SKM-1 treated with dmso at 0.1 percent for 144 hours (cell line): ENCODE data around the gene ASIC4.

Experiments used
- DNase-seq: peaks from one replicate; lab custom pipeline; 2025; ENCODE audit not compliant: unreplicated experiment; lab: John Stamatoyannopoulos, UW

The ASIC4 gene

GRCh38 chr2:219565130-219566080, 51.1 kb downstream of the ASIC4 start:
- DNase-seq: no peak

DNA sequence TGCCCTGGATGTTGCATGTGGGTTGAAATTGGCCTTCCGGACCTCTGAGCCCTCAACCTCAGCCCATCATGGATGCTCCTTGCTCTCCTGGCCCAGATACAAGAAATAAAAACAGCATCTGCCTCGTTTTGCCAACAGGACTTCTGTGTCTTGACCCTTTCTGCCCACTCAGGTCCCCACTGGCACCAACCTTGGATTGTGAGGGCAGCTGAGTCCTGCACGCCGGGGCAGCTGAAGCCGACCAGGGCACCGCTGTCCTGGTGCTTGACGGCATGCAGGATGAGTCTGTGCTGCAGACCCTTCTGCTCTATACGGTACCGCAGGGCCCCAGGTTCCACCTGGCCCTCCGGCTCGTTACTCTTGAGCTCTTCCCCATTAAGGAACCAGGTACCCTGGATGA, 52.4 kb downstream of the ASIC4 start:
- DNase-seq: no peak

- DNase-seq: no peak
These were observed 52.8 kb downstream of the ASIC4 start for GRCh38 chr2:219567131-219567530.

- no peak for DNase-seq
These were observed 53.6 kb downstream of the ASIC4 start for GRCh38 chr2:219567791-219568361.

DNA sequence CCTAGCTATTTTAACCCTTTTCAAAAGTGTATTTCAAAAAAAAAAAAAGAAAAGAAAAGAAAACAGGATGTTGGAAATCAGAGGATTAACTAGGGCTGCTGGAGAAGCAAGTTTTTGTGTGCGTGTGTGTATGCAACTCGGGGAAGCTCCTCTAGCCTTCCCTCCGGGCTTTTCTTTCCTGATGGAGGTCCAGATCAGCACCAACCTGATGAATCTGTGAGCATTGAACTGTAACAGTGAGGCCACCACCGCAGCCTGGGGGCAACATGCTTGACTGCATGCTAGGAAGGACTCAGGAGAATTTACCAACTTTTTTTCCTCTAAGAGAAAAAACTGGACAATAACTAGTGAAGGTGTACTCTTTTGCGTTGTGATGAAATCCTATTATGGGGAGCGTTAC, 54.8 kb downstream of the ASIC4 start:
- DNase-seq: no peak

GRCh38 chr2:219569635-219570034, 55.4 kb downstream of the ASIC4 start:
- no peak for DNase-seq

- no peak for DNase-seq
These were observed 56.1 kb downstream of the ASIC4 start for GRCh38 chr2:219570194-219570923.

DNA sequence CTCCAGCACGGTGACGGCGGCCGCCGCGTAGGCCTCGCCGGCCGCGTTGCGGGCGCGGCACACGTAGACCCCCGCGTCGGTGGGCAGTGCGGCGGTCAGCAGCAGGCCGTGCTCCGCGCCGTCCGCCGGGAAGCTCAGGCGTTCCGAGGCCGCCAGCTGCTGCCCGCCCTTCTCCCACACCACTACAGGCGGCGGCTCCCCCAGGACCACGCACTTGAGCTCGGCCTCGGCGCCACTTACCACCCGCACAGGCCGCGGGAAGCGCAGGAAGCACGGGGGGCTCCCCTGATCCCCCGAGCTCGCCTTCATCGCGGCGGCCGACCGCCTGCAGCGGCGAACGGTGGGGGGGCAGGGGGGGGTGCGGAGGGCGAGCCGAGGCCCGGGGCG, 56.6 kb downstream of the ASIC4 start:
- no peak for DNase-seq

GRCh38 chr2:219571311-219572236, 57.3 kb downstream of the ASIC4 start, which contains the start of gene OBSL1:
Gene OBSL1 (minus strand): TSS chr2:219571539. CDS start chr2:219571232, 307 bp downstream.
- DNase-seq: peak; percentile 70

GRCh38 chr2:219572237-219573001, 58.1 kb downstream of the ASIC4 start, which contains the start of gene INHA:
Gene INHA (plus strand): TSS chr2:219572310. CDS start chr2:219572375, 65 bp downstream.
- DNase-seq: no peak

DNA sequence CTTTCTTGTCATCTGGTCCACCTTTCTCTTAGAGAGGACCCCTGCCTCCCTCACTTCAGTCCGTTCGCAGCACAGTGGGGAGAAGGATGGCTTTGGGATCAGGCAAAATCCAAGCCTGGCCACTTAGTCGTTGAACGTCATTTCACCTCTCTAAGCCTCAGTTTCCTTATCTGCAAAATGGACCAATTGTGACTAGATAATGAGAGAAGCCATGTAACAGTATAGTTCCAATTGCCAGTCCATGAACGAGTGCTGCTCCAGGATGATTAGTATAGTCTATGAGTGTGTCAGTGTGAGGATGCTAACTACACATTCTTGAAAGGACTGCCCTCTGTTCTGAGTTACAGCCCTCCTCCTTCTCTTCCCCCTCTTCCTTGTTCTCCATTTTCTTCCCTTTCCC, 58.9 kb downstream of the ASIC4 start:
- peak; percentile 100 for DNase-seq

DNA sequence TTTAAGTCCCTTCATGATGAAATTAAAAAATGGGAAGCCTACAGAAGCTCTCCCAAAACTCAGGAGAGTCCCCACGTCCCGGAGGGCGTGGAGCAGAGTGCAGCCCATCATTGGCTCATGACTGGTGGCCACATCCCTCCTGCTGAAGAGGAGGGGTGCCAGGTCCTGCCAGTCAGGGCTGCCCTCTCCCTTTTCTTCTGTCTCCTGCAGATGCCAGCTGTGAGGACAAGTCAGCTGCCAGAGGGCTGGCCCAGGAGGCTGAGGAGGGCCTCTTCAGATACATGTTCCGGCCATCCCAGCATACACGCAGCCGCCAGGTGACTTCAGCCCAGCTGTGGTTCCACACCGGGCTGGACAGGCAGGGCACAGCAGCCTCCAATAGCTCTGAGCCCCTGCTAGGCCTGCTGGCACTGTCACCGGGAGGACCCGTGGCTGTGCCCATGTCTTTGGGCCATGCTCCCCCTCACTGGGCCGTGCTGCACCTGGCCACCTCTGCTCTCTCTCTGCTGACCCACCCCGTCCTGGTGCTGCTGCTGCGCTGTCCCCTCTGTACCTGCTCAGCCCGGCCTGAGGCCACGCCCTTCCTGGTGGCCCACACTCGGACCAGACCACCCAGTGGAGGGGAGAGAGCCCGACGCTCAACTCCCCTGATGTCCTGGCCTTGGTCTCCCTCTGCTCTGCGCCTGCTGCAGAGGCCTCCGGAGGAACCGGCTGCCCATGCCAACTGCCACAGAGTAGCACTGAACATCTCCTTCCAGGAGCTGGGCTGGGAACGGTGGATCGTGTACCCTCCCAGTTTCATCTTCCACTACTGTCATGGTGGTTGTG, 60.4 kb downstream of the ASIC4 start:
- DNase-seq: no peak

- DNase-seq: no peak
These were observed 61.6 kb downstream of the ASIC4 start for GRCh38 chr2:219575566-219576504.

DNA sequence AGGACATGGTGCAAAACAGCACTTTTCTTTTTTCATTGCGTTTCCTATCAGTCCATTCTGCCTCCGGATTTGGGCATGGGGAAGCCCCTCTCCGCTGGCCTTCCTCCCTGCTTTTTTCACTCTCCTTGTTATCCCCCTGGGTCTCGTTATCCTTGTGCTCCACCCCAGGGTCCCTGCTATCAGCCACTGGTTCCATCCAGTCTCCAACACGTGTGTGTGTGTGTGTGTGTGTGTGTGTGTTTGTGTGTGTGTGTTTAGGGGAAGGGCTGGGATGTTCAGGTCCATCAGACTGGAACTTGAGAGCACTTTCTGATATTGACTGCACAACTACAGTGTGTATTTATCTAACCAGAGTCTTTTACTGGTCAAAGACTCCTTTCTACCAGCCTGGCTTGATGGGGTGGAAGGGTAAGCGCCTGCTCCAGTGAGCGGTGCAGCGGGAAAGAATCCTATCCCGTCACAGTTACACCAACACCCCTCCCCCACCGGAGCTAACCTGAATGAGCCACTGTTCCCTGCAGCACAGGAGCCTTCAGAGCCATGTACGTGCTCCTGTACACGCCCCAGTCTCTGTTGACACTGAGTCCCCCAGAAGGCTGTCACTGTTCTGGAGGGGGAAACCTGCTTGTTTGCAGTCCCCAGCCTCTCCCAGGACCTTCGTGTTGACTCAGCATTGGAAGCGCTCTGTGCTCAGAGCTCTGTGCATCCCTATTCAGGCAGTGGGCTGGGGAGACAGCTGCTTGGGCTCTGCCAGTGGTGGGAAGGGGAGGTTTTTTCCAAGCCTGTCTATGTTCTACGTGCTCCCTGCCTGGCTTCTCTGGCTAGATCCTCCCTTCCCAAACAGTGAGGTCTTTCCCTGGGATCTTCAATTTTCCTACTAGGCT, 62.5 kb downstream of the ASIC4 start:
- DNase-seq: no peak

GRCh38 chr2:219578811-219579613, 64.7 kb downstream of the ASIC4 start:
- peak; percentile 76 for DNase-seq

- DNase-seq: no peak
These were observed 67.1 kb downstream of the ASIC4 start for GRCh38 chr2:219581346-219581745.
